Heart left ventricle (tissue), 16 donors: ENCODE measurements around the gene PLAAT4. TPM values are rescaled to one million over a fixed set of nuclear protein-coding genes. Genes with fewer than 3 reads are reported as not detected.
A peak's percentile ranks its signal among the peaks of the same experiment; 100 is the strongest.

Experiments used
- ATAC-seq, 4 donors: fragments of 200-7000 bp; cut with Tn5 transposase; one replicate each; pipeline ENCODE4 v1.9.1; 2020 to 2022; ENCODE audit warnings: moderate library complexity in 4 of 4, mild to moderate bottlenecking in 3 of 4, moderate number of reproducible peaks in 1 of 4
- DNase-seq, 5 donors: peaks; one replicate each; pipeline ENCODE4 v3.0.0-alpha.2; 2020
- H3K27ac ChIP-seq, 12 donors: fragments of 200-600 bp; sonication (generic) in 4 of 12; one replicate each; pipeline versions ENCODE4 v1.5.0 to v1.8.0; 2016 to 2022; ENCODE audit warnings: mild to moderate bottlenecking in 2 of 12
- H3K27me3 ChIP-seq, 9 donors: fragments of 200-600 bp; sonication (generic) in 2 of 9; one replicate each; pipeline versions ENCODE4 v1.5.1 to v1.8.0; 2016 to 2022; ENCODE audit warnings: mild to moderate bottlenecking in 3 of 9
- H3K36me3 ChIP-seq, 9 donors: fragments of 200-600 bp; sonication (generic) in 2 of 9; one replicate each; pipeline versions ENCODE4 v1.5.0 to v1.8.0; 2018 to 2022; ENCODE audit warnings: mild to moderate bottlenecking in 2 of 9
- H3K4me1 ChIP-seq, 12 donors: fragments of 200-600 bp; sonication (generic) in 4 of 12; one replicate each; pipeline versions ENCODE4 v1.5.0 to v1.8.0; 2016 to 2022; ENCODE audit warnings: mild to moderate bottlenecking in 3 of 12
- H3K4me3 ChIP-seq, 12 donors: fragments of 200-600 bp; sonication (generic) in 4 of 12; one replicate each; pipeline versions ENCODE4 v1.5.0 to v1.8.0; 2017 to 2022; ENCODE audit warnings: mild to moderate bottlenecking in 9 of 12, moderate library complexity in 4 of 12
- H3K9me3 ChIP-seq, 12 donors: fragments of 200-600 bp; sonication (generic) in 4 of 12; one replicate each; pipeline versions ENCODE4 v1.5.0 to v1.8.0; 2016 to 2022; ENCODE audit warnings: mild to moderate bottlenecking in 1 of 12
- CTCF ChIP-seq, 12 donors: fragments of 200-600 bp; sonication (generic) in 4 of 12; IDR thresholded peaks; one replicate each; pipeline versions ENCODE4 v1.5.0 to v1.8.0; 2018 to 2022; ENCODE audit warnings: antibody characterized with exemption in 12 of 12, mild to moderate bottlenecking in 5 of 12
- POLR2A ChIP-seq, 2 donors: fragments of 450-650 bp; IDR thresholded peaks; one replicate each; pipeline ENCODE4 v1.6.1; 2017; ENCODE audit warnings: antibody characterized with exemption in 2 of 2, mild to moderate bottlenecking in 2 of 2, moderate library complexity in 2 of 2
- WGBS, 4 donors: extraction: QIAGEN DNeasy Blood & Tissue Kit in 2 of 4; methylation state at CpG; one replicate each; pipeline versions ENCODE4 v1.1.5 to v1.1.7; 2013 to 2018; 5-methylcytosine and 5-hydroxymethylcytosine counted together
- intact Hi-C, 10 donors: fragments of 100-400 bp; cut with DNase I; formaldehyde crosslinking; loops; one replicate each; pipeline versions ENCODE4 v1.11.1 to v1.14.2; 2022
- polyA plus RNA-seq, 2 donors: library from polyadenylated mRNA; stranded (reverse); fragments of 200-250 nt; gene quantifications; one replicate each; pipeline ENCODE4 v1.2.3, GENCODE V29; 2013
- total RNA-seq, 9 donors: library from RNA; depleted of rRNA in 2 of 9; stranded (reverse); fragments of >200 nt in 2 of 9; fragmentation: NEBNext Ultra II Directional in 3 of 9; extraction: Animal tissue kit (Norgen Biotek cat#: 25700) in 3 of 9; gene quantifications; one replicate each; pipeline versions ENCODE4 v1.1.0 to v1.2.4, GENCODE V29; 2016 to 2023
- donor health status: ischemic (EF 13 %, LVEDD 7.1; RV severe dilation, severe dysfunction).
- donor health status: healthy with polysubstance abuse.
- donor health status: DM: no; HTN: yes; CAD: no.
- donor health status: DM: no; HTN: no; CAD: no.
- donor health status: ischemic (EF 25% LVEDD 6.9; RV normal size, moderate dysfunction).
- donor health status: ischemic (EF 25% LVEDD 5.7; RV mildly dilated, moderate dysfunction).
- donor health status: healthy.
- donor health status: DM: yes; HTN: yes; CAD: no.
- donor health status: ischemic (EF 35%, LVEDD 5.7; RV mildly dilated, moderate dysfunction).
- donor health status: nonischemic (EF 11% LVEDD 7.7; RV severe dilation, severe dysfunction).
- donor health status: DM: yes; HTN: yes; CAD: no.
- donor health status: PGD.
- donor health status: ischemic (EF 29% LVEDD 5.4; RV normal size, mild dysfunction).
- donor health status: nonischemic (EF 23%, LVEDD 6.1; RV moderate dilation, normal function).

The PLAAT4 gene
- total and polyA plus RNA-seq, 11 donors: 4.6 to 484 (median 8.0) TPM

GRCh38 chr11:63554877-63555223, 18.2 kb downstream of the PLAAT4 start:
- TF ChIP-seq CTCF (IDR thresholded peaks at IDR 0.05): no peak
- no peak for TF ChIP-seq POLR2A (IDR thresholded peaks at IDR 0.05)
- Histone ChIP-seq H3K4me3 (no peak overlapping the region), H3K36me3 (no peaks in the 10 kb centered on the region), H3K27me3 (no peaks in the 10 kb centered on the region), H3K27ac (peak overlapping the region in 1 of 12 donors; percentile 63), H3K4me1 (peaks cover 0 to 18% (median 0%) of the 10 kb centered on the region in 12 donors), H3K9me3 (no peaks in the 10 kb centered on the region)
- WGBS, 4 donors: 57 to 62% (median 59%) methylated on average over 4 of the region's 4 CpGs
- ATAC-seq: no peak
- DNase-seq: no peak
- intact Hi-C loops: no loop called here

GRCh38 chr11:63556404-63557013, 19.9 kb downstream of the PLAAT4 start:
- DNase-seq: no peak
- ATAC-seq: no peak
- 66 to 79% (median 72%) methylated on average over 7 of the region's 7 CpGs for WGBS, 4 donors

GRCh38 chr11:63557570-63557969, 21.0 kb downstream of the PLAAT4 start:
- WGBS, 4 donors: 72 to 81% (median 80%) methylated on average over 7 of the region's 7 CpGs
- intact Hi-C loops: no loop called here

More at GRCh38 chr11:63556404-63557013, 19.9 kb downstream of the PLAAT4 start:
- H3K36me3 ChIP-seq: no peaks in the 10 kb centered on the region
- H3K27ac ChIP-seq: no peak overlapping the region
- H3K4me1 ChIP-seq: peaks cover 0 to 31% (median 0%) of the 10 kb centered on the region in 12 donors
- H3K4me3 ChIP-seq: no peak overlapping the region
- no peaks in the 10 kb centered on the region for H3K27me3 ChIP-seq
- TF ChIP-seq CTCF (IDR thresholded peaks at IDR 0.05): no peak
- no peak for TF ChIP-seq POLR2A (IDR thresholded peaks at IDR 0.05)
- intact Hi-C loops: no loop called here
- H3K9me3 ChIP-seq: no peaks in the 10 kb centered on the region

More at GRCh38 chr11:63557570-63557969, 21.0 kb downstream of the PLAAT4 start:
- Histone ChIP-seq H3K36me3 (no peaks in the 10 kb centered on the region), H3K9me3 (no peaks in the 10 kb centered on the region), H3K4me3 (no peak overlapping the region), H3K4me1 (peaks cover 0 to 31% (median 0%) of the 10 kb centered on the region in 12 donors), H3K27ac (no peak overlapping the region), H3K27me3 (no peaks in the 10 kb centered on the region)
- ATAC-seq: no peak
- no peak for DNase-seq
- no peak for TF ChIP-seq CTCF (IDR thresholded peaks at IDR 0.05)
- TF ChIP-seq POLR2A (IDR thresholded peaks at IDR 0.05): no peak
